ENCODE data around the gene RTP2.
"Not testable (repeated sequence)": the region's sequence is repeated elsewhere in the genome, so short reads cannot be mapped to it uniquely, and the experiment has no call there.

The RTP2 gene

GRCh38 chr3:187713504-187713903 is 11.1 kb upstream of the RTP2 start:
- no peak for DNase-seq (ENCODE audit: low read depth in 2 of 2)

DNA sequence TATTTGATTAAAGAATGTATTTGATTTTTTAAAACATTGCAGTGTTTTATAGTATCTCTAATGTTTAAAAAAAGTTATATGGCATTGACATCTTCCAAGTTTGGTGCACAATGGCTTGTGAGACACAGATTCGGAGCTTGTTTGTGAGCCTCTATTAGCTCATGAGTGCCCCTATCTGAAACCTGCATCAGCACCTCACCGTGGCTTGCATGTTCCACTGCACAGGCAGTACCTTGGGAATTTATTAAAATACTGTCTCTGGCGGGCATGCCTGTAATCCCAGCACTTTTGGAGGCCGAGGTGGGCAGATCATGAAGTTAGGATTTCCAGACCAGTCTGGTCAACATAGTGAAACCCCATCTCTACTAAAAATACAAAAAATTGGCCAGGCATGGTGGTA is 6.8 kb upstream of the RTP2 start:
- no peak for DNase-seq (ENCODE audit: low read depth in 2 of 2)

DNA sequence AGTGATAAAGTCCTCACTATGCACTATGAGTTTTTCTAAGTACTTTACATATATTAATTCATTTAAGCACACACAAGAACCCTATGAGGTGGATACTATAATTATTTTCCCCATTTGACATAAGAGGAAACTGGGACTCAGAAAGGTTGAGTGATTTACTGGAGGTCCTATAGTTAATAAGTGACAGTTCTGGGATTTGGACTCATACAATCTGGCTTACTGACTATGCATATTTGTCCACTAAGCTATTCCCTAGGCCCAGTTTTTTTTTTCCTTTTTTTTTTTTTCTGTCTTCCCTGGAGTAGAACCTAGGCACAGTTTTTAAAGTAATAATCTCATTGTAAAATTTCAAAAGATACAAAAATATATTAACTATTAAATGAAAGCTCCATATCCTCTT is 6.3 kb upstream of the RTP2 start:
- no peak for DNase-seq (ENCODE audit: low read depth in 2 of 2)

DNA sequence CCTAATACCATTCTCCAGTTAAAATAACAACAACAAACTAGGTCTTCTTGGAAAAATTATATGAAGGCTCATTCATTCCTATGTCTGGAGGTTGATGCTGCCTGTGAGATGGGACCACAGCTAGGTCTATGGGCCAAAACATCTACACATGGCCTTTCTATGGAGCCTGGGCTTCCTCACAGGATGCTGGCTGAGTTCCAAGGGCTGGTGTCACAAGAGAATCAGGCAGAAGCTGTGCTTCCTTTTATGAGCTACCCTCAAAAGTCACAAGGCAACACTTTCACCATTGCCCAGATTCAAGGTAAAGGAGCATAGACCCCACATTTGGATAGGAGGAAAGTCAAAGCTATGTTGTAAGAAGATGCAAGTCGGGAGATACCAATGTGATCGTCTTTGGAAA is 4.6 kb upstream of the RTP2 start:
- no peak for DNase-seq (ENCODE audit: low read depth in 2 of 2)

GRCh38 chr3:187705164-187705563 is 2.8 kb upstream of the RTP2 start:
- DNase-seq (ENCODE audit: low read depth in 2 of 2), result no peak

DNA sequence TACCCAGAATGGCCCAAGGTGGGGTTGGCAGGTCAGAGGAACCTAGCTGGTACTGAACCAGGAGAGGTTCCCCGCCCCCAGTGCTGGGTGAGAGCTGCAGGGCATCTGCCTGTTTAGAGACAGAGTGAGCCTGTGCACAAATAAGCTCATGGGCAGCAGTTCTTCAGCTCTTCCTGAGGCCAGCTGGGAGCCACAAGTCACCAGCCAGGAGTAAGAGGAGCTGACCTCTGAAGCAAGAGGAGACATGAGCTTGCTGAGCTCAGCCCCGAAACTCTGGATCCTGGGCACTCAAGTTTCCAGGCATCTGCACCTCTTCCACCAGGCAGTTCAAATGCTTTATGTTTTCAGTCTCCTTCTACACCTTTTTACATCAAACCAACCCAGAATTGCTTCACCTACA is 2.1 kb downstream of the RTP2 start:
- DNase-seq (ENCODE audit: low read depth in 2 of 2), result no peak

GRCh38 chr3:187698499-187699399 is 3.6 kb downstream of the RTP2 start:
- no peak for DNase-seq (ENCODE audit: low read depth in 2 of 2)

DNA sequence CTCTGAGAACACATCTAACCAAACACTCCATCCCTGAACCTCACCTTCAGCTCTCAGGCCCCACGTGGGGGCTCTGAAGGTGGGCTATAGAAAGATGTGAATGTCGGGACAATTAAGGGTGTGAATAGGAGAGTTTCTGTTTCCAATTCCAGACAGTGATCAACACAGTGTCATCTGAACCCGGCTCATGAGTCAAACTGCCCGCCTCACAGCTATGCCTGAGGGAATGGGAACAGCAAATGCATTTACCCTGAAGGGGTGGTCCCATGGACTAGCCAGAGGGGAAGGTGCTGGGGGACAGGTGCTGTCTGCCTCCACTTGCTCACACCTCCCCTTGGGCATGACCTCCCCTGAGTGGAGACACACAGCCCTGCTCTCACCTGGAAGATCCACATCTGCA is 6.3 kb downstream of the RTP2 start:
- DNase-seq (ENCODE audit: low read depth in 2 of 2), result no peak

- DNase-seq (ENCODE audit: low read depth in 2 of 2), result no peak
Measured at GRCh38 chr3:187695449-187695848, 6.9 kb downstream of the RTP2 start.

GRCh38 chr3:187694801-187695200 is 7.6 kb downstream of the RTP2 start:
- DNase-seq (ENCODE audit: low read depth in 2 of 2), result no peak

GRCh38 chr3:187693431-187693830 is 8.9 kb downstream of the RTP2 start:
- DNase-seq (ENCODE audit: low read depth in 2 of 2), result no peak

DNA sequence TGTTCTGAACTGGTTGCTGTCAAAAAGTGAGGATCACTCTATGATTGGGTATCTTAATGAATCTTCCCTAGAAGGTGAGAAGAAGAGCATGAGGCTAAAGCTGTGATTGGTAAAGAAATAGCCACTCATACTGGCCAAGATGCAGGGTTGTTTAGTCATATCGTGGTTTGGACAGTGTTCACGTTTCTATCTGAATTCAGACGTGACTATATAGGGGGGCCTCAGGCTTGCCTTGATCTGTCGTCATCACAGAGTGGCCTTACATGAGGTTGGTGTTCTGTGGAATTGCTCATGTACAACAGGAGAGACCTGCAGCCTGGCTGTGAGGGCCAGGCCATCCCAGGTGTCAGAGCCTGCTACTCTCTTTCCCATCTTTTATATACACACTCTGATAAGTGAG is 12.4 kb downstream of the RTP2 start:
- no peak for DNase-seq (ENCODE audit: low read depth in 2 of 2)

DNA sequence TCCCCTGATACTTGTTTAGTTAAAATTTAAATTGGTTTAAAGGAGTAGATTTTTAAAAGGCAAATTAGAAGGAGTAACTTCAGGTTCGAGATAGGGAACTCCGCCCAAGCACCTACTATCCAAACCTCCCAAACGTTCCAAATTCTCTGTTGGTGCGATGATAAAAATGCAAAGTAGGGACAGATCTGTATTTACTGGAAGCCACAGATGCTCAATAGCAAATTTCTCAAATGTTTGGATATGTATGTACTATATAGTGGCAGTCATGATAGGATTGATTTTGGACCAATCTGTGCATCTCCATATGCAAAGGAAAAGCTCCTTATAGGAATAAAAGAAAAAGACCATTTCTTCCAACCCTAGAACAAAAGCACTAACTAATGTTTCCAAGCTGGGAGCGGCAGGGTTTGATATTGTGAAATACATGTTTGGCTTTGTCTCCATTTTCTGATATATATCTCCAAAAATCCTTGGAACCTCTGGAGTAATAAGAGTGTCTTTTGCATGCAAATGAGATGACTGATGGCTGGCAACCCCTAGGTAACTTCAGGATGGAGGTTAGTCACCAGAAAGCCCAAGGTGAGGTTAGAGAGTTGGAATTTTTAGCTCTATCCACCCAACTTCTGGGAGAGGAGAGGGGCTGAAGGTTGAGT is 15.6 kb downstream of the RTP2 start:
- no peak for DNase-seq (ENCODE audit: low read depth in 2 of 2)

DNA sequence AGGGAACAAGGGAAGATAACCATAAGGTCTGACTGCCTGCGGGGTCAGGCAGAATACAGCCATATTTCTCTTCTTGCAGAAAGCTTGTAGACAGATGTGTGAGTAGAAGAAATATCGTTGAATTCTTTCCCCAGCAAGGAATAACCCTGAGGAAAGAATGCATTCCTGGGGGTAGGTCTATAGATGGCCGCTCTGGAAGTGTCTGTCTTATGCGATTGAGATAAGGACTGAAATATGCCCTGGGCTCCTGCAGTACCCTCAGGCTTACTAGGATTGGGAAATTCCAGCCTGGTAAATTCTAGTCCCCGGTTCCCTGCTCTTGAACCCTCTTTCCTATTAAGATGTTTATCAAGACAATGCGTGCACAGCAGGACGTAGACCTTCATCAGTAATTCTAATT is 16.4 kb downstream of the RTP2 start:
- no peak for DNase-seq (ENCODE audit: low read depth in 2 of 2)

DNA sequence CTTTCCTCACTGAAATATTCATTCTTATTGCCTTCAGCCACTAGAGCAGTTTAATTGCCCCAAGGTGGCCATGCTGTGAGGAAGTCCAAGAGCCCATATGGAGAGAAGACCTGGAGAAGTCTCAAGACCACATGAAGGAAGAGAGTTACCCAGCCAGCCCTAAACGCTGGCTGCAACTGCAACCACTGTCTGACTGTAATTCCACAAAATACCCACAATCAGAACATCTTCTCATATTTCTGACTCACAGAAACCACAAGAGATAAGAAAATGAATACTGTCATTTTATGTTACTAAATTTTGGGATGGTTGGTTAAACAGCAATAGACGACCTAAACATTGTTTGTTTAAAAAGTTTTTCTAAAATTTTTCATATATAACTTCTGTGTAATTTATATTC is 17.5 kb downstream of the RTP2 start:
- DNase-seq (ENCODE audit: low read depth in 2 of 2), result no peak

DNA sequence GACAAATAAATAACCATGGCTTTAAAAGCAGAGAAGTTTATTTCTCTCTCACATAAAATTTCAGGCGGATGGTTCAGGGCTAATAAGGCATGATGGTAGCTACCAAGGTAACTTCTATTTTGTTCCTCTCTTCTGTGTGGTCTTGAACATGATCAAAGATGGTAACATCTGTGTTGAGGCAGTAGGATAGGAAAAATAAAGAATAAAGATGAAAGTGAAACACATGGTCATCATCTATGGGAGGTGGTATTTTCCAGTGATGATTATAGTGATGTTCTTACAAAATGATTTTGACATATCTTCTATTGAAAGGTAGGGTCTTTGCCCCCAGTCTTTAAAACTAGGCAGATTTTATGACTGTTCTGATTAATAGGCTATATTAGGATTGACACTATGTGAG is 17.9 kb downstream of the RTP2 start:
- no peak for DNase-seq (ENCODE audit: low read depth in 2 of 2)

DNA sequence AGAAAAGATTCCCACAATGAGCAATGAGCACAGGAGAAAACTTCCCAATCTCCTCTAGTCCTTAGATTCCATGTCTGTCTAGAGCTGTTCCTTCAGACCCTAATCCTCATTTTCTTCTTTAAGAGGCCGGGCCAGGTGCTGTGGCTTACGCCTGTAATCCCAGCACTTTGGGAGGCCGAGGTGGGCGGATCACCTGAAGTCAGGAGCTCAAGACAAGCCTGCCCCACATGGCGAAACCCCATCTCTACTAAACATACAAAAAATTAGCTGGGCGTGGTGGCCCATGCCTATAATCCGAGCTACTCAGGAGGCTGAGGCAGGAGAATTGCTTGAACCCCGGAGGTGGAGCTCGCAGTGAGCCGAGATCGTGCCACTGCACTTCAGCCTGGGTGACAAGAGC is 20.6 kb downstream of the RTP2 start:
- DNase-seq (ENCODE audit: low read depth in 2 of 2), result not testable (repeated sequence)

- DNase-seq (ENCODE audit: low read depth in 2 of 2), result peak; percentile 22 to 42
Measured at GRCh38 chr3:187679638-187680396, 22.5 kb downstream of the RTP2 start.

GRCh38 chr3:187678726-187679268 is 23.6 kb downstream of the RTP2 start:
- no peak for DNase-seq (ENCODE audit: low read depth in 2 of 2)

- DNase-seq (ENCODE audit: low read depth in 2 of 2), result no peak
Measured at GRCh38 chr3:187677604-187678003, 24.8 kb downstream of the RTP2 start.

GRCh38 chr3:187673012-187673411 is 29.3 kb downstream of the RTP2 start:
- no peak for DNase-seq (ENCODE audit: low read depth in 2 of 2)

All from stimulated activated CD8-positive, alpha-beta memory T cell treated with anti-CD3 and anti-CD28 coated beads, Interleukin-7, amount 100 ng/mL, for 4 hours (primary cell).